Fibroblast of skin of back (primary cell): ENCODE measurements around the gene PARD3B.

ENCODE experiments used
- DNase-seq: peaks from one replicate; pipeline ENCODE4 v3.0.0-alpha.2; 2013

Gene PARD3B

GRCh38 chr2:205070889-205071288 is 525.6 kb downstream of the PARD3B start:
- no peak for DNase-seq

GRCh38 chr2:205073433-205074020 is 528.3 kb downstream of the PARD3B start:
- DNase-seq: no peak

- no peak for DNase-seq
These were observed 531.1 kb downstream of the PARD3B start for GRCh38 chr2:205076405-205076804.

GRCh38 chr2:205077159-205077558 is 531.9 kb downstream of the PARD3B start:
- no peak for DNase-seq

- DNase-seq: no peak
These were observed 533.5 kb downstream of the PARD3B start for GRCh38 chr2:205078762-205079161.

- DNase-seq: no peak
These were observed 533.9 kb downstream of the PARD3B start for GRCh38 chr2:205079173-205079572.

- peak; percentile 3 for DNase-seq
These were observed 541.4 kb downstream of the PARD3B start for GRCh38 chr2:205086662-205087061.

GRCh38 chr2:205087862-205088261 is 542.6 kb downstream of the PARD3B start:
- no peak for DNase-seq

GRCh38 chr2:205089958-205090357 is 544.7 kb downstream of the PARD3B start:
- DNase-seq: no peak

GRCh38 chr2:205091411-205091810 is 546.1 kb downstream of the PARD3B start:
- DNase-seq: no peak

- DNase-seq: no peak
These were observed 548.8 kb downstream of the PARD3B start for GRCh38 chr2:205094031-205094430.

GRCh38 chr2:205103699-205104098 is 558.4 kb downstream of the PARD3B start:
- DNase-seq: no peak

GRCh38 chr2:205107810-205108209 is 562.5 kb downstream of the PARD3B start:
- no peak for DNase-seq

GRCh38 chr2:205115511-205115910 is 570.2 kb downstream of the PARD3B start:
- DNase-seq: no peak

GRCh38 chr2:205117125-205117524 is 571.9 kb downstream of the PARD3B start:
- no peak for DNase-seq

- no peak for DNase-seq
These were observed 573.9 kb downstream of the PARD3B start for GRCh38 chr2:205119136-205119535.

GRCh38 chr2:205128726-205129125 is 583.5 kb downstream of the PARD3B start:
- no peak for DNase-seq

GRCh38 chr2:205129531-205129930 is 584.3 kb downstream of the PARD3B start:
- DNase-seq: no peak

- DNase-seq: peak; percentile 9
These were observed 585.0 kb downstream of the PARD3B start for GRCh38 chr2:205130111-205130829.

- peak; percentile 5 for DNase-seq
These were observed 588.3 kb downstream of the PARD3B start for GRCh38 chr2:205133544-205133943.

- no peak for DNase-seq
These were observed 593.5 kb downstream of the PARD3B start for GRCh38 chr2:205138735-205139134.

GRCh38 chr2:205139822-205140463 is 594.7 kb downstream of the PARD3B start:
- DNase-seq: no peak

GRCh38 chr2:205141381-205141780 is 596.1 kb downstream of the PARD3B start:
- DNase-seq: no peak

GRCh38 chr2:205145888-205146287 is 600.6 kb downstream of the PARD3B start:
- DNase-seq: no peak
